ACC112 (cell line): Measurements from ENCODE around the gene FAM209B.
"Not testable (repeated sequence)": the region's sequence is repeated elsewhere in the genome, so short reads cannot be mapped to it uniquely, and the experiment has no call there.

Experiments used
- H2AFZ ChIP-seq: fragments of 200-600 bp; sonication (generic); one replicate; pipeline ENCODE4 v1.6.0; 2017; ENCODE audit warnings: antibody characterized with exemption, low read length; ENCODE audit not compliant: unreplicated experiment
- H3K27ac ChIP-seq: fragments of 200-600 bp; sonication (generic); 2 replicates; pipeline ENCODE4 v1.5.1; 2014; ENCODE audit warnings: low read depth, mild to moderate bottlenecking, antibody characterized with exemption, low read length, moderate library complexity
- H3K27me3 ChIP-seq: fragments of 200-600 bp; sonication (generic); 2 replicates; pipeline ENCODE4 v1.6.1; 2014; ENCODE audit warnings: mild to moderate bottlenecking, antibody characterized with exemption, low read length, moderate library complexity, mixed read lengths; ENCODE audit not compliant: insufficient read depth
- H3K36me3 ChIP-seq: fragments of 200-600 bp; sonication (generic); 2 replicates; pipeline ENCODE4 v1.6.1; 2016; ENCODE audit warnings: mild to moderate bottlenecking, antibody characterized with exemption, low read length, moderate library complexity, mixed read lengths; ENCODE audit not compliant: insufficient read depth
- H3K4me1 ChIP-seq: fragments of 200-600 bp; sonication (generic); one replicate; pipeline ENCODE4 v1.6.1; 2016; ENCODE audit warnings: low read length, mixed read lengths; ENCODE audit not compliant: insufficient read depth, unreplicated experiment, control insufficient read depth
- H3K4me3 ChIP-seq: fragments of 200-600 bp; sonication (generic); 2 replicates; pipeline ENCODE4 v1.5.1; 2014; ENCODE audit warnings: mild to moderate bottlenecking, low read depth, low read length
- H3K79me2 ChIP-seq: fragments of 200-600 bp; sonication (generic); one replicate; pipeline ENCODE4 v1.6.0; 2016; ENCODE audit warnings: low read length; ENCODE audit not compliant: control insufficient read depth, unreplicated experiment, insufficient read depth

The FAM209B gene

GRCh38 chr20:56516631-56517030 is 16.4 kb upstream of the FAM209B start:
- Histone ChIP-seq H3K79me2 (no peaks in the 10 kb centered on the region), H3K4me1 (no peaks in the 10 kb centered on the region), H3K27ac (no peak overlapping the region), H2AFZ (no peak overlapping the region), H3K36me3 (peaks cover 27% of the 10 kb centered on the region), H3K27me3 (no peaks in the 10 kb centered on the region), H3K4me3 (no peak overlapping the region)

- Histone ChIP-seq H3K79me2 (no peaks in the 10 kb centered on the region), H3K36me3 (peaks cover 27% of the 10 kb centered on the region), H3K4me1 (no peaks in the 10 kb centered on the region), H2AFZ (no peak overlapping the region), H3K4me3 (no peak overlapping the region), H3K27ac (no peak overlapping the region), H3K27me3 (no peaks in the 10 kb centered on the region)
Measured at GRCh38 chr20:56517211-56517610, 15.8 kb upstream of the FAM209B start.

GRCh38 chr20:56517641-56518040 is 15.4 kb upstream of the FAM209B start:
- no peaks in the 10 kb centered on the region for H3K4me1 ChIP-seq
- peaks cover 27% of the 10 kb centered on the region for H3K36me3 ChIP-seq
- H3K27me3 ChIP-seq = no peaks in the 10 kb centered on the region
- no peak overlapping the region for H3K4me3 ChIP-seq
- no peak overlapping the region for H2AFZ ChIP-seq
- no peaks in the 10 kb centered on the region for H3K79me2 ChIP-seq
- H3K27ac ChIP-seq = no peak overlapping the region

GRCh38 chr20:56518126-56518525 is 14.9 kb upstream of the FAM209B start:
- H3K27ac ChIP-seq = no peak overlapping the region
- H3K4me1 ChIP-seq = no peaks in the 10 kb centered on the region
- peaks cover 27% of the 10 kb centered on the region for H3K36me3 ChIP-seq
- H3K4me3 ChIP-seq = no peak overlapping the region
- H3K79me2 ChIP-seq = no peaks in the 10 kb centered on the region
- H3K27me3 ChIP-seq = no peaks in the 10 kb centered on the region
- H2AFZ ChIP-seq = no peak overlapping the region

- H3K27me3 ChIP-seq = no peaks in the 10 kb centered on the region
- H3K36me3 ChIP-seq = peaks cover 27% of the 10 kb centered on the region
- no peaks in the 10 kb centered on the region for H3K79me2 ChIP-seq
- no peak overlapping the region for H3K27ac ChIP-seq
- H3K4me3 ChIP-seq = no peak overlapping the region
- H3K4me1 ChIP-seq = no peaks in the 10 kb centered on the region
- no peak overlapping the region for H2AFZ ChIP-seq
Measured at GRCh38 chr20:56518721-56519398, 14.2 kb upstream of the FAM209B start.

- H3K4me3 ChIP-seq = no peak overlapping the region
Measured at GRCh38 chr20:56519551-56519950, 13.5 kb upstream of the FAM209B start.

GRCh38 chr20:56520180-56520579 is 12.9 kb upstream of the FAM209B start:
- H3K27ac ChIP-seq = no peak overlapping the region
- peaks cover 27% of the 10 kb centered on the region for H3K36me3 ChIP-seq
- H3K79me2 ChIP-seq = no peaks in the 10 kb centered on the region
- no peak overlapping the region for H2AFZ ChIP-seq
- H3K4me1 ChIP-seq = no peaks in the 10 kb centered on the region
- H3K4me3 ChIP-seq = no peak overlapping the region
- H3K27me3 ChIP-seq = no peaks in the 10 kb centered on the region

More at GRCh38 chr20:56519551-56519950, 13.5 kb upstream of the FAM209B start:
- H3K27ac ChIP-seq = no peak overlapping the region
- peaks cover 27% of the 10 kb centered on the region for H3K36me3 ChIP-seq
- H3K27me3 ChIP-seq = no peaks in the 10 kb centered on the region
- no peaks in the 10 kb centered on the region for H3K79me2 ChIP-seq
- H2AFZ ChIP-seq = no peak overlapping the region
- no peaks in the 10 kb centered on the region for H3K4me1 ChIP-seq

- H3K27me3 ChIP-seq, H3K4me3 ChIP-seq, H3K27ac ChIP-seq, H3K4me1 ChIP-seq, H3K79me2 ChIP-seq, H2AFZ ChIP-seq: not testable (repeated sequence)
- H3K36me3 ChIP-seq = peaks cover 27% of the 10 kb centered on the region
Measured at GRCh38 chr20:56520746-56521354, 12.2 kb upstream of the FAM209B start.

- Histone ChIP-seq H2AFZ (no peak overlapping the region), H3K4me3 (no peak overlapping the region), H3K4me1 (no peaks in the 10 kb centered on the region), H3K36me3 (peaks cover 23% of the 10 kb centered on the region), H3K27ac (no peak overlapping the region), H3K27me3 (no peaks in the 10 kb centered on the region), H3K79me2 (no peaks in the 10 kb centered on the region)
Measured at GRCh38 chr20:56522311-56522710, 10.7 kb upstream of the FAM209B start.

- H3K79me2 ChIP-seq, H3K4me1 ChIP-seq, H3K27me3 ChIP-seq, H3K27ac ChIP-seq, H3K4me3 ChIP-seq, H2AFZ ChIP-seq: not testable (repeated sequence)
- peaks cover 11% of the 10 kb centered on the region for H3K36me3 ChIP-seq
Measured at GRCh38 chr20:56524444-56524843, 8.6 kb upstream of the FAM209B start, which contains the start of gene FAM209A. TSS of gene FAM209A (plus strand) at chr20:56524744. CDS start at chr20:56524809, 65 bp downstream.

GRCh38 chr20:56527521-56527920 is 5.5 kb upstream of the FAM209B start:
- Histone ChIP-seq H3K79me2 (no peaks in the 10 kb centered on the region), H3K36me3 (no peaks in the 10 kb centered on the region), H3K27me3 (no peaks in the 10 kb centered on the region), H3K4me3 (no peak overlapping the region), H2AFZ (no peak overlapping the region), H3K27ac (no peak overlapping the region), H3K4me1 (no peaks in the 10 kb centered on the region)
